A673 (cell line): Measurements from ENCODE around the gene SERGEF. TPM values are rescaled to one million over a fixed set of nuclear protein-coding genes. Genes with fewer than 3 reads are reported as not detected.

ENCODE experiments used
- BruUV-seq: library from RNA; stranded (reverse); fragments of 400-500 nt; replicated peaks from 2 replicates; lab custom pipeline; 2021; lab: Mats Ljungman, UMichigan
- CTCF ChIA-PET: fragments of 300-600 bp; sonication (Branson Sonifier 250); formaldehyde crosslinking; loops from one replicate; lab custom pipeline; 2022; ENCODE audit warnings: antibody characterized with exemption; lab: Charles Lee
- POLR2A ChIA-PET: fragments of 300-600 bp; sonication (Branson Sonifier 250); formaldehyde crosslinking; loops from one replicate; lab custom pipeline; 2022; ENCODE audit warnings: antibody characterized with exemption; ENCODE audit not compliant: low non-redundant PET; lab: Charles Lee
- DNase-seq: peaks from one replicate; pipeline ENCODE4 v3.0.0-alpha.2; 2015; ENCODE audit warnings: low spot score
- H3K27ac ChIP-seq: fragments of 200-600 bp; sonication (generic); 2 replicates; pipeline ENCODE4 v1.5.1; 2016; ENCODE audit warnings: mixed run types, low read depth, mild to moderate bottlenecking, mixed read lengths, antibody characterized with exemption, low read length; ENCODE audit not compliant: poor library complexity, severe bottlenecking
- H3K27me3 ChIP-seq: fragments of 200-600 bp; sonication (generic); replicated peaks from 2 replicates; pipeline ENCODE4 v1.6.1; 2017; ENCODE audit warnings: mixed run types, low read depth, mild to moderate bottlenecking, mixed read lengths, antibody characterized with exemption, low read length; ENCODE audit not compliant: insufficient read depth, poor library complexity
- H3K36me3 ChIP-seq: fragments of 200-600 bp; sonication (generic); 2 replicates; pipeline ENCODE4 v1.6.1; 2016; ENCODE audit warnings: mixed run types, mild to moderate bottlenecking, mixed read lengths, antibody characterized with exemption, low read length; ENCODE audit not compliant: insufficient read depth, poor library complexity, severe bottlenecking
- H3K4me1 ChIP-seq: fragments of 200-600 bp; sonication (generic); 2 replicates; pipeline ENCODE4 v1.6.1; 2017; ENCODE audit warnings: mixed run types, mild to moderate bottlenecking, mixed read lengths, antibody characterized with exemption, low read length; ENCODE audit not compliant: insufficient read depth, poor library complexity, severe bottlenecking
- H3K4me3 ChIP-seq: fragments of 200-600 bp; sonication (generic); 2 replicates; pipeline ENCODE4 v1.5.1; 2016; ENCODE audit warnings: low read depth, mixed run types, mild to moderate bottlenecking, mixed read lengths, low read length; ENCODE audit not compliant: poor library complexity, severe bottlenecking
- H3K9me3 ChIP-seq: fragments of 200-600 bp; sonication (generic); 2 replicates; pipeline ENCODE4 v1.6.1; 2016; ENCODE audit warnings: mixed run types, low read depth, mild to moderate bottlenecking, mixed read lengths, antibody characterized with exemption, low read length; ENCODE audit not compliant: poor library complexity, severe bottlenecking
- EZH2 ChIP-seq: fragments of 200-600 bp; sonication (generic); IDR thresholded peaks from 2 replicates; pipeline ENCODE4 v1.6.1; 2017; ENCODE audit warnings: borderline replicate concordance, low read depth, mild to moderate bottlenecking, mixed read lengths, antibody characterized with exemption, low read length; ENCODE audit not compliant: poor library complexity, severe bottlenecking
- intact Hi-C: fragments of 100-400 bp; cut with micrococcal nuclease; formaldehyde crosslinking; loops from one replicate; pipeline ENCODE4 v1.10.0; 2022; ENCODE audit not compliant: unreplicated experiment
- total RNA-seq: library from RNA; stranded (reverse); gene quantifications from 2 replicates; pipeline ENCODE4 v1.2.3, GENCODE V29; 2021
- TF ChIP-seq, protein P1 (sequence below): fragments of 300-800, 200-600 bp; sonication (generic); conservative IDR thresholded peaks from 2 replicates; pipeline ENCODE4 v1.5.1; 2017; ENCODE audit warnings: low read depth, mild to moderate bottlenecking, antibody characterized with exemption, low read length, moderate library complexity, mixed read lengths

The SERGEF gene
- total RNA-seq, 1 experiment from 2014 or later: 15.2 TPM

DNA sequence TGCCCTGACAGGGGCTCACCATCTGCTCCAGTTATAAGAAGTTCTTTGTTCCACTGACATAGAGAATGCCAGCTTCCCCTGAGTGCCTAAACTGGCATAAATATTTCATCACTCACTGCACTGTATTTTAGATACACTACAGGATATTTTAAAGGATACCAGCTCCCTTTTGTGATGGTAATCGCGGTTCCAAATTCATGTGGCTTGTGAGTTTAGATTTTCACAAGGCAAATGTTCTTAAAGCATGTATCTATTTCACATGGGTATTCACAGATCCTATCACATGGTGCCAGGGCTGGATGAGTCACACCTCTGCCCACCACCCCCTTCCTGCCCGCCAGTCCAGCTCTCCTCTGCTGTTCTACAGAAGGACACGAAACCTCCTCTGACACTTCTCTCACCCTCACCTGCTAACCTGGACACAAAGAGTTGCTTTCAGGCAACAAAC lies 172.7 kb downstream of the SERGEF start:
- H3K4me1 ChIP-seq: no peaks in the 10 kb centered on the region
- H3K27me3 ChIP-seq: no peaks in the 10 kb centered on the region
- intact Hi-C loops: loop anchor here (5.0 kb wide), 1 partner anchor 73 kb away; no protein-coding TSS in a partner anchor
- TF ChIP-seq, protein P1, sequence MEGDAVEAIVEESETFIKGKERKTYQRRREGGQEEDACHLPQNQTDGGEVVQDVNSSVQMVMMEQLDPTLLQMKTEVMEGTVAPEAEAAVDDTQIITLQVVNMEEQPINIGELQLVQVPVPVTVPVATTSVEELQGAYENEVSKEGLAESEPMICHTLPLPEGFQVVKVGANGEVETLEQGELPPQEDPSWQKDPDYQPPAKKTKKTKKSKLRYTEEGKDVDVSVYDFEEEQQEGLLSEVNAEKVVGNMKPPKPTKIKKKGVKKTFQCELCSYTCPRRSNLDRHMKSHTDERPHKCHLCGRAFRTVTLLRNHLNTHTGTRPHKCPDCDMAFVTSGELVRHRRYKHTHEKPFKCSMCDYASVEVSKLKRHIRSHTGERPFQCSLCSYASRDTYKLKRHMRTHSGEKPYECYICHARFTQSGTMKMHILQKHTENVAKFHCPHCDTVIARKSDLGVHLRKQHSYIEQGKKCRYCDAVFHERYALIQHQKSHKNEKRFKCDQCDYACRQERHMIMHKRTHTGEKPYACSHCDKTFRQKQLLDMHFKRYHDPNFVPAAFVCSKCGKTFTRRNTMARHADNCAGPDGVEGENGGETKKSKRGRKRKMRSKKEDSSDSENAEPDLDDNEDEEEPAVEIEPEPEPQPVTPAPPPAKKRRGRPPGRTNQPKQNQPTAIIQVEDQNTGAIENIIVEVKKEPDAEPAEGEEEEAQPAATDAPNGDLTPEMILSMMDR: no peak
- no peaks in the 10 kb centered on the region for H3K9me3 ChIP-seq
- DNase-seq: peak; percentile 3
- no peak overlapping the region for H3K4me3 ChIP-seq
- no peak overlapping the region for H3K27ac ChIP-seq
- ChIA-PET CTCF (no interaction called here), POLR2A (no interaction called here)
- no TSS peak for BruUV-seq
- H3K36me3 ChIP-seq: no peaks in the 10 kb centered on the region

DNA sequence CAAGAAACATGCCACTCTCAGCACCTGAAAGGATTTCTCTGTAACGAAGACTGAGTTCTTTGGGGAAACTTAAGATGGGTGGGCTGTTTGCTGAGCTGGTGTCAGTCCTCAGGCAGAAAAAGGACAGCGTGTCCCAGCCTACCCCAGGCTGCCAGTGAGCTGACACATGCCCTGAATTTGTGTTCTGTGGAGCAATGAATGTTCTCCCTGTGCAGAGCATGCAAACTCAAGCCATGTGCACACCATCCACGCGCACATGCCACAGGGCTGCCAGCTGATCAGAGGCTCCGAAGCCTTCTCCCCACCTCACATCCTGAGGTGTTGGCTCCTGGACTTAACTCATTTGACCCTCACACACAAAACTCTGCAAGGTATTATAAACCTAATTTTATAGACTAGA lies 173.4 kb downstream of the SERGEF start:
- no peak for TF ChIP-seq EZH2
- POLR2A ChIA-PET: no interaction called here
- Histone ChIP-seq H3K27me3 (no peaks in the 10 kb centered on the region), H3K4me1 (no peaks in the 10 kb centered on the region), H3K9me3 (no peaks in the 10 kb centered on the region), H3K27ac (no peak overlapping the region), H3K4me3 (no peak overlapping the region), H3K36me3 (no peaks in the 10 kb centered on the region)
- BruUV-seq: no TSS peak
- no peak for DNase-seq
- CTCF ChIA-PET: no interaction called here
- intact Hi-C loops: no loop called here

DNA sequence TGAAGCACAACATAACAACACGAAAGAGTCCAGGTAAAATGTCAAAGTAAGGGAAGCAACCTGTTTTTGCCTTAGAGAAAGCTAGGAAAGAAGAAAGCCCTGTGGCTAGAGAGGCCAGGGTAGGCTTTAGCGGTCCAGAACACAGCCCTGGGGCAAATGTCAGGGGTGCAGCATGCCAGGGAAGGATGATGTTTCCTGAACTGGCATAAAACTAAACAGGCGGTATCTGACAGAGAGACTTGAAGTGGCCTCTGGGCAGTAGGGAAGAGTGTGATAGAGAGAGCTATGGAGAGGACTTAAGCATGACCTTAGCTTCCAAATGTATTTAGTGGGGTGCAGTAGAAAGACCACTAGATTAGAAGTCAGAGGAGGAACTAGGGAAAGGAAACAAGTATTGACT lies 174.7 kb downstream of the SERGEF start:
- POLR2A ChIA-PET: no interaction called here
- no peaks in the 10 kb centered on the region for H3K27me3 ChIP-seq

DNA sequence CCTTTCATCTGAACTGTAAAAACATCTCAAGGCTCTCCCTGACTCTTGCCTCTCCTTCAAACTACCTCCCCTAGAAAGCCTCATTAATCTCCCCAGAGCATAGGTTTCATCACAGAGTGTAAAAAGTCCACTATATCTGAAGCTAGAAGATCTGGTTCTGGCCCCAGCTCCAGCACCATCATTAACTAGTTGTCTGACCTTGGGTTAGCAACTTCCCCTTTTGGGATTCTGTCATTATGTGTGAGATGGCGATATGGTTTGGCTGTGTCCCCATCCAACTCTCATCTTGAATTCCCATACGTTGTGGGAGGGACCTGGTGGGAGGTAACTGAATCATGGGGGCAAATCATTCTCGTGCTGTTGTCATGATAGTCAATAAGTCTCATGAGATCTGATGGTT lies 181.0 kb downstream of the SERGEF start:
- Histone ChIP-seq H3K4me1 (no peaks in the 10 kb centered on the region), H3K9me3 (no peaks in the 10 kb centered on the region), H3K4me3 (no peak overlapping the region), H3K36me3 (no peaks in the 10 kb centered on the region), H3K27ac (no peak overlapping the region), H3K27me3 (no peaks in the 10 kb centered on the region)
- intact Hi-C loops: no loop called here
- no peak for DNase-seq
- no peak for TF ChIP-seq EZH2
- TF ChIP-seq, protein P1: no peak
- no TSS peak for BruUV-seq
- CTCF ChIA-PET: no interaction called here
- POLR2A ChIA-PET: no interaction called here

More for the DNA sequence above, 174.7 kb downstream of the SERGEF start:
- no peak for DNase-seq
- Histone ChIP-seq H3K4me3 (no peak overlapping the region), H3K4me1 (no peaks in the 10 kb centered on the region), H3K27ac (no peak overlapping the region), H3K9me3 (no peaks in the 10 kb centered on the region), H3K36me3 (no peaks in the 10 kb centered on the region)
- no TSS peak for BruUV-seq
- TF ChIP-seq, protein P1: no peak
- no peak for TF ChIP-seq EZH2
- CTCF ChIA-PET: no interaction called here
- intact Hi-C loops: no loop called here
